Osteoblast (primary cell): ENCODE data around the gene SLC39A7. TPM values are rescaled to one million over a fixed set of nuclear protein-coding genes. Genes with fewer than 3 reads are reported as not detected.

Experiments used
- DNase-seq: peaks from one replicate; pipeline ENCODE4 v3.0.0; 2011; ENCODE audit warnings: low spot score, mixed read lengths; ENCODE audit not compliant: insufficient read length; ENCODE audit errors: missing footprints
- H2AFZ ChIP-seq: 2 replicates; pipeline ENCODE4 v1.6.0; 2011; ENCODE audit warnings: mild to moderate bottlenecking, low read length
- H3K27ac ChIP-seq: 2 replicates; pipeline ENCODE4 v1.5.1; 2011; ENCODE audit warnings: mild to moderate bottlenecking, low read depth, low read length, moderate library complexity
- H3K27me3 ChIP-seq: 2 replicates; pipeline ENCODE4 v1.6.0; 2012; ENCODE audit warnings: mild to moderate bottlenecking, control low read depth, inconsistent platforms, low read length, moderate library complexity; ENCODE audit not compliant: insufficient read depth
- H3K36me3 ChIP-seq: 2 replicates; pipeline ENCODE4 v1.5.1; 2011; ENCODE audit warnings: mild to moderate bottlenecking, low read length, control low read depth, moderate library complexity; ENCODE audit not compliant: insufficient read depth
- H3K4me1 ChIP-seq: 2 replicates; pipeline ENCODE4 v1.5.1; 2011; ENCODE audit warnings: mild to moderate bottlenecking, low read length, control low read depth, moderate library complexity; ENCODE audit not compliant: insufficient read depth
- H3K4me2 ChIP-seq: 2 replicates; pipeline ENCODE4 v1.6.0; 2011; ENCODE audit warnings: mild to moderate bottlenecking, low read length; ENCODE audit not compliant: insufficient read depth
- H3K4me3 ChIP-seq: fragments of 200-600 bp; sonication (generic); 3 replicates; pipeline ENCODE4 v1.5.1; 2012; ENCODE audit warnings: mild to moderate bottlenecking, low read length, inconsistent platforms; ENCODE audit not compliant: insufficient read depth
- H3K79me2 ChIP-seq: 2 replicates; pipeline ENCODE4 v1.6.0; 2012; ENCODE audit warnings: mild to moderate bottlenecking, low read length, control low read depth, inconsistent platforms; ENCODE audit not compliant: insufficient read depth
- H3K9me3 ChIP-seq: 2 replicates; pipeline ENCODE4 v1.5.1; 2011; ENCODE audit warnings: low read depth, low read length, control low read depth
- H4K20me1 ChIP-seq: 2 replicates; pipeline ENCODE4 v1.6.0; 2012; ENCODE audit warnings: mild to moderate bottlenecking, low read length, control low read depth; ENCODE audit not compliant: insufficient read depth
- total RNA-seq: library from RNA; depleted of rRNA; stranded (reverse); fragments of >200 nt; gene quantifications from 2 replicates; pipeline ENCODE4 v1.2.3, GENCODE V29; 2012
- TF ChIP-seq, protein P1 (sequence below): IDR thresholded peaks from 2 replicates; pipeline ENCODE4 v1.5.1; 2011; ENCODE audit warnings: mild to moderate bottlenecking, low read depth, low read length, moderate library complexity; ENCODE audit errors: extremely low read depth

The SLC39A7 gene
- total RNA-seq, 1 donor = 108 TPM

DNA sequence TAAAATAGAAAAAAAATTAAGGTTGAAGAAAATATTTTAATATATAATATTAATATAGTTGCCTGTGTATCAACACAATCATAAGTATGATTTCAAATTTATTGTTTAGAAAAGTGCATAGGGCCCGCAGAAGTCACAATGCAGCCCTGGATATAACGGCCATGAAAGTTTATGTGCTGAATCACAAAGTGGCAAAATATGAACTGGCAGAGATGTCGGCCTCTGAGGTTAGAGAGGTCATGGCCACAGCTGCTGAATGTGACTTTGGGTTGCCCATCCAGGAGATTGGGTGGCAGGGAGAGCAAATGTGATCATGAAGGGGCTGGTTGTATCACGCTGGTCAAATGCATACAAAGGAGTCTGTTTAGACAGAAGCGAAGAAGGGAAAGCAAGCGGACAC, 44.1 kb upstream of the SLC39A7 start:
- no peaks in the 10 kb centered on the region for H3K9me3 ChIP-seq
- no peaks in the 10 kb centered on the region for H3K27me3 ChIP-seq
- no peaks in the 10 kb centered on the region for H3K79me2 ChIP-seq
- H4K20me1 ChIP-seq = no peaks in the 10 kb centered on the region
- H2AFZ ChIP-seq = no peak overlapping the region
- H3K4me3 ChIP-seq = no peak overlapping the region
- H3K4me1 ChIP-seq = peaks cover 12% of the 10 kb centered on the region
- TF ChIP-seq, protein P1, sequence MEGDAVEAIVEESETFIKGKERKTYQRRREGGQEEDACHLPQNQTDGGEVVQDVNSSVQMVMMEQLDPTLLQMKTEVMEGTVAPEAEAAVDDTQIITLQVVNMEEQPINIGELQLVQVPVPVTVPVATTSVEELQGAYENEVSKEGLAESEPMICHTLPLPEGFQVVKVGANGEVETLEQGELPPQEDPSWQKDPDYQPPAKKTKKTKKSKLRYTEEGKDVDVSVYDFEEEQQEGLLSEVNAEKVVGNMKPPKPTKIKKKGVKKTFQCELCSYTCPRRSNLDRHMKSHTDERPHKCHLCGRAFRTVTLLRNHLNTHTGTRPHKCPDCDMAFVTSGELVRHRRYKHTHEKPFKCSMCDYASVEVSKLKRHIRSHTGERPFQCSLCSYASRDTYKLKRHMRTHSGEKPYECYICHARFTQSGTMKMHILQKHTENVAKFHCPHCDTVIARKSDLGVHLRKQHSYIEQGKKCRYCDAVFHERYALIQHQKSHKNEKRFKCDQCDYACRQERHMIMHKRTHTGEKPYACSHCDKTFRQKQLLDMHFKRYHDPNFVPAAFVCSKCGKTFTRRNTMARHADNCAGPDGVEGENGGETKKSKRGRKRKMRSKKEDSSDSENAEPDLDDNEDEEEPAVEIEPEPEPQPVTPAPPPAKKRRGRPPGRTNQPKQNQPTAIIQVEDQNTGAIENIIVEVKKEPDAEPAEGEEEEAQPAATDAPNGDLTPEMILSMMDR = no peak
- no peaks in the 10 kb centered on the region for H3K36me3 ChIP-seq
- H3K27ac ChIP-seq = no peak overlapping the region
- DNase-seq = peak; percentile 57
- no peak overlapping the region for H3K4me2 ChIP-seq

- H4K20me1 ChIP-seq = no peaks in the 10 kb centered on the region
- TF ChIP-seq, protein P1 = no peak
- no peaks in the 10 kb centered on the region for H3K9me3 ChIP-seq
- H3K36me3 ChIP-seq = no peaks in the 10 kb centered on the region
- no peaks in the 10 kb centered on the region for H3K79me2 ChIP-seq
- no peak overlapping the region for H3K4me3 ChIP-seq
- DNase-seq = no peak
- H3K27me3 ChIP-seq = no peaks in the 10 kb centered on the region
- H3K4me2 ChIP-seq = no peak overlapping the region
- H2AFZ ChIP-seq = no peak overlapping the region
- peaks cover 16% of the 10 kb centered on the region for H3K4me1 ChIP-seq
- H3K27ac ChIP-seq = no peak overlapping the region
Measured at GRCh38 chr6:33156964-33157363, 43.7 kb upstream of the SLC39A7 start.

GRCh38 chr6:33160096-33160495, 40.6 kb upstream of the SLC39A7 start:
- no peak overlapping the region for H2AFZ ChIP-seq
- no peak overlapping the region for H3K27ac ChIP-seq
- H3K4me1 ChIP-seq = peaks cover 20% of the 10 kb centered on the region
- TF ChIP-seq, protein P1 = no peak
- H3K27me3 ChIP-seq = no peaks in the 10 kb centered on the region
- no peak overlapping the region for H3K4me2 ChIP-seq
- H4K20me1 ChIP-seq = no peaks in the 10 kb centered on the region
- H3K9me3 ChIP-seq = no peaks in the 10 kb centered on the region
- H3K36me3 ChIP-seq = no peaks in the 10 kb centered on the region
- no peaks in the 10 kb centered on the region for H3K79me2 ChIP-seq
- H3K4me3 ChIP-seq = no peak overlapping the region
- DNase-seq = no peak

GRCh38 chr6:33160728-33161344, 39.8 kb upstream of the SLC39A7 start:
- peak overlapping the region; percentile 65 for H2AFZ ChIP-seq
- H3K79me2 ChIP-seq = no peaks in the 10 kb centered on the region
- H3K27me3 ChIP-seq = no peaks in the 10 kb centered on the region
- peak; percentile 96 for DNase-seq
- peak overlapping the region; percentile 69 for H3K27ac ChIP-seq
- H4K20me1 ChIP-seq = no peaks in the 10 kb centered on the region
- H3K4me3 ChIP-seq = peak overlapping the region; percentile 75
- peak overlapping the region; percentile 84 for H3K4me2 ChIP-seq
- H3K9me3 ChIP-seq = no peaks in the 10 kb centered on the region
- no peaks in the 10 kb centered on the region for H3K36me3 ChIP-seq
- TF ChIP-seq, protein P1 = no peak
- H3K4me1 ChIP-seq = peaks cover 20% of the 10 kb centered on the region
